Activated naive CD4-positive, alpha-beta T cell treated with anti-CD3 and anti-CD28 coated beads, Interleukin-2, amount 50 U/mL, for 72 hours (primary cell): ENCODE results near the gene PTGR1. TPM values are rescaled to one million over a fixed set of nuclear protein-coding genes. Genes with fewer than 3 reads are reported as not detected.
"Not testable (repeated sequence)": the region's sequence is repeated elsewhere in the genome, so short reads cannot be mapped to it uniquely, and the experiment has no call there.

Source experiments
- ATAC-seq, 2 donors: fragments of 150-1000 bp; cut with Tn5 transposase; 2 replicates each; pipeline ENCODE4 v1.10.0; 2021; ENCODE audit warnings: mild to moderate bottlenecking in 2 of 2, moderate library complexity in 2 of 2
- DNase-seq, 2 donors: peaks; one replicate each; pipeline ENCODE4 v3.0.0; 2021 to 2022; ENCODE audit warnings: low spot score in 2 of 2
- H3K27ac Mint-ChIP-seq, 2 donors: one replicate each; pipeline ENCODE4 v1.8.0; 2022; ENCODE audit warnings: mild to moderate bottlenecking in 2 of 2, mixed read lengths in 2 of 2
- H3K36me3 Mint-ChIP-seq, 2 donors: one replicate each; pipeline ENCODE4 v1.8.0; 2022; ENCODE audit warnings: mixed read lengths in 2 of 2
- H3K9me3 Mint-ChIP-seq, 2 donors: one replicate each; pipeline ENCODE4 v1.8.0; 2022; ENCODE audit warnings: mixed read lengths in 2 of 2
- total RNA-seq, 2 donors: library from RNA; stranded (reverse); gene quantifications; one replicate each; pipeline ENCODE4 v1.2.3, GENCODE V29; 2022

Gene PTGR1
- total RNA-seq, 2 donors from 2014 or later, result 0.59 to 14.5 TPM

- Mint-ChIP-seq H3K27ac (no peak overlapping the region), H3K36me3 (peaks cover 5 to 7% of the 10 kb centered on the region in 2 donors), H3K9me3 (no peaks in the 10 kb centered on the region)
- no peak for ATAC-seq
- no peak for DNase-seq
Observed at GRCh38 chr9:111627260-111627963, 28.0 kb upstream of the PTGR1 start.

- no peak for ATAC-seq
- H3K9me3 Mint-ChIP-seq, result no peaks in the 10 kb centered on the region
- H3K36me3 Mint-ChIP-seq, result no peaks in the 10 kb centered on the region
- no peak for DNase-seq
- H3K27ac Mint-ChIP-seq, result no peak overlapping the region
Observed at GRCh38 chr9:111622626-111623025, 23.2 kb upstream of the PTGR1 start.

GRCh38 chr9:111621895-111622480 is 22.5 kb upstream of the PTGR1 start:
- peak; percentile 43 to 73 for ATAC-seq
- DNase-seq, result no peak
- Mint-ChIP-seq H3K9me3 (no peaks in the 10 kb centered on the region), H3K36me3 (no peaks in the 10 kb centered on the region), H3K27ac (no peak overlapping the region)

GRCh38 chr9:111617349-111617748 is 17.9 kb upstream of the PTGR1 start:
- not testable (repeated sequence) for ATAC-seq, H3K27ac Mint-ChIP-seq, H3K9me3 Mint-ChIP-seq, H3K36me3 Mint-ChIP-seq, DNase-seq

- no peak overlapping the region for H3K27ac Mint-ChIP-seq
- no peaks in the 10 kb centered on the region for H3K36me3 Mint-ChIP-seq
- no peaks in the 10 kb centered on the region for H3K9me3 Mint-ChIP-seq
- no peak for DNase-seq
- ATAC-seq, result no peak
Observed at GRCh38 chr9:111615928-111616327, 16.5 kb upstream of the PTGR1 start.

- no peak overlapping the region for H3K27ac Mint-ChIP-seq
- no peak for ATAC-seq
- no peak for DNase-seq
- no peaks in the 10 kb centered on the region for H3K9me3 Mint-ChIP-seq
- no peaks in the 10 kb centered on the region for H3K36me3 Mint-ChIP-seq
Observed at GRCh38 chr9:111613436-111614040, 14.1 kb upstream of the PTGR1 start.

- no peak for DNase-seq
- H3K36me3 Mint-ChIP-seq, result no peaks in the 10 kb centered on the region
- H3K9me3 Mint-ChIP-seq, result no peaks in the 10 kb centered on the region
Observed at GRCh38 chr9:111610845-111611244, 11.4 kb upstream of the PTGR1 start.

GRCh38 chr9:111610149-111610548 is 10.7 kb upstream of the PTGR1 start:
- Mint-ChIP-seq H3K27ac (no peak overlapping the region), H3K36me3 (no peaks in the 10 kb centered on the region), H3K9me3 (no peaks in the 10 kb centered on the region)
- ATAC-seq, result no peak
- no peak for DNase-seq

More at GRCh38 chr9:111610845-111611244, 11.4 kb upstream of the PTGR1 start:
- no peak for ATAC-seq
- H3K27ac Mint-ChIP-seq, result no peak overlapping the region

GRCh38 chr9:111605041-111605559 is 5.7 kb upstream of the PTGR1 start:
- no peak for DNase-seq
- no peak for ATAC-seq
- Mint-ChIP-seq H3K27ac (no peak overlapping the region), H3K9me3 (no peaks in the 10 kb centered on the region), H3K36me3 (no peaks in the 10 kb centered on the region)

GRCh38 chr9:111604054-111604615 is 4.7 kb upstream of the PTGR1 start:
- H3K27ac Mint-ChIP-seq, result no peak overlapping the region
- no peak for DNase-seq
- H3K9me3 Mint-ChIP-seq, result no peaks in the 10 kb centered on the region
- peaks cover 4 to 6% of the 10 kb centered on the region in 2 donors for H3K36me3 Mint-ChIP-seq
- ATAC-seq, result no peak

GRCh38 chr9:111603041-111603440 is 3.6 kb upstream of the PTGR1 start:
- no peaks in the 10 kb centered on the region for H3K9me3 Mint-ChIP-seq
- no peak overlapping the region for H3K27ac Mint-ChIP-seq
- no peak for DNase-seq
- peaks cover 5 to 8% of the 10 kb centered on the region in 2 donors for H3K36me3 Mint-ChIP-seq
- no peak for ATAC-seq

GRCh38 chr9:111601237-111602018 is 2.0 kb upstream of the PTGR1 start:
- ATAC-seq (no peak), DNase-seq (no peak)
- peaks cover 5 to 8% of the 10 kb centered on the region in 2 donors for H3K36me3 Mint-ChIP-seq
- H3K27ac Mint-ChIP-seq, result peak overlapping the region in 1 of 2 donors; percentile 29
- no peaks in the 10 kb centered on the region for H3K9me3 Mint-ChIP-seq

- H3K27ac Mint-ChIP-seq, result no peak overlapping the region
- no peaks in the 10 kb centered on the region for H3K9me3 Mint-ChIP-seq
- H3K36me3 Mint-ChIP-seq, result peaks cover 5 to 8% of the 10 kb centered on the region in 2 donors
- ATAC-seq (no peak), DNase-seq (no peak)
Observed at GRCh38 chr9:111599955-111600343, 502 bp upstream of the PTGR1 start.

- peaks cover 5 to 8% of the 10 kb centered on the region in 2 donors for H3K36me3 Mint-ChIP-seq
- DNase-seq (no peak), ATAC-seq (peak; percentile 32 to 81)
- no peaks in the 10 kb centered on the region for H3K9me3 Mint-ChIP-seq
- peak overlapping the region in 1 of 2 donors; percentile 20 for H3K27ac Mint-ChIP-seq
Observed at GRCh38 chr9:111598733-111599091, 735 bp downstream of the PTGR1 start.

- H3K27ac Mint-ChIP-seq, result no peak overlapping the region
- no peaks in the 10 kb centered on the region for H3K9me3 Mint-ChIP-seq
- DNase-seq, result peak in 1 of 2 donors; percentile 60
- ATAC-seq, result peak; percentile 55 to 73
- peaks cover 5 to 8% of the 10 kb centered on the region in 2 donors for H3K36me3 Mint-ChIP-seq
Observed at GRCh38 chr9:111597852-111598732, 1.4 kb downstream of the PTGR1 start.

GRCh38 chr9:111588846-111589245 is 10.6 kb downstream of the PTGR1 start:
- H3K36me3 Mint-ChIP-seq, result no peaks in the 10 kb centered on the region
- H3K9me3 Mint-ChIP-seq, result peaks cover 0 to 3% of the 10 kb centered on the region in 2 donors
- DNase-seq (no peak), ATAC-seq (no peak)
- no peak overlapping the region for H3K27ac Mint-ChIP-seq
